GM18520 (cell line): ENCODE data around the gene ME3.
"Not testable (repeated sequence)": the region's sequence is repeated elsewhere in the genome, so short reads cannot be mapped to it uniquely, and the experiment has no call there.

Source experiments
- ATAC-seq: cut with Tn5 transposase; IDR thresholded peaks from one replicate; pipeline ENCODE4 v1.9.1; 2021; ENCODE audit not compliant: unreplicated experiment

The ME3 gene

GRCh38 chr11:86623736-86624135 lies 48.7 kb downstream of the ME3 start:
- ATAC-seq, result no peak

- ATAC-seq, result no peak
These were observed 49.3 kb downstream of the ME3 start for GRCh38 chr11:86623041-86623621.

- ATAC-seq, result no peak
These were observed 50.6 kb downstream of the ME3 start for GRCh38 chr11:86621854-86622253.

- ATAC-seq, result no peak
These were observed 51.4 kb downstream of the ME3 start for GRCh38 chr11:86620891-86621521.

- not testable (repeated sequence) for ATAC-seq
These were observed 53.0 kb downstream of the ME3 start for GRCh38 chr11:86619428-86619827.

- ATAC-seq, result no peak
These were observed 54.9 kb downstream of the ME3 start for GRCh38 chr11:86617502-86617901.

- no peak for ATAC-seq
These were observed 56.9 kb downstream of the ME3 start for GRCh38 chr11:86615487-86615886.

- ATAC-seq, result no peak
These were observed 61.7 kb downstream of the ME3 start for GRCh38 chr11:86610559-86611341.

- peak; percentile 84 for ATAC-seq
These were observed 64.1 kb downstream of the ME3 start for GRCh38 chr11:86608251-86608799.

- ATAC-seq, result no peak
These were observed 65.5 kb downstream of the ME3 start for GRCh38 chr11:86606836-86607481.

- no peak for ATAC-seq
These were observed 66.1 kb downstream of the ME3 start for GRCh38 chr11:86606270-86606835.

GRCh38 chr11:86596861-86597586 lies 75.4 kb downstream of the ME3 start:
- ATAC-seq, result no peak

GRCh38 chr11:86595955-86596354 lies 76.5 kb downstream of the ME3 start:
- no peak for ATAC-seq

- ATAC-seq, result no peak
These were observed 77.0 kb downstream of the ME3 start for GRCh38 chr11:86595451-86595850.

- ATAC-seq, result no peak
These were observed 77.7 kb downstream of the ME3 start for GRCh38 chr11:86594746-86595145.

- ATAC-seq, result no peak
These were observed 78.6 kb downstream of the ME3 start for GRCh38 chr11:86593833-86594232.

GRCh38 chr11:86592659-86593451 lies 79.6 kb downstream of the ME3 start:
- ATAC-seq, result peak; percentile 95

GRCh38 chr11:86592047-86592591 lies 80.3 kb downstream of the ME3 start:
- ATAC-seq, result no peak

- no peak for ATAC-seq
These were observed 80.8 kb downstream of the ME3 start for GRCh38 chr11:86591631-86592030.
